ENCODE data around the gene FAM184B. TPM values are rescaled to one million over a fixed set of nuclear protein-coding genes. Genes with fewer than 3 reads are reported as not detected.

Gene FAM184B
- total RNA-seq, 4 donors from 2014 or later = 0.24 to 0.39 (median 0.25) TPM; not detected in 1

DNA sequence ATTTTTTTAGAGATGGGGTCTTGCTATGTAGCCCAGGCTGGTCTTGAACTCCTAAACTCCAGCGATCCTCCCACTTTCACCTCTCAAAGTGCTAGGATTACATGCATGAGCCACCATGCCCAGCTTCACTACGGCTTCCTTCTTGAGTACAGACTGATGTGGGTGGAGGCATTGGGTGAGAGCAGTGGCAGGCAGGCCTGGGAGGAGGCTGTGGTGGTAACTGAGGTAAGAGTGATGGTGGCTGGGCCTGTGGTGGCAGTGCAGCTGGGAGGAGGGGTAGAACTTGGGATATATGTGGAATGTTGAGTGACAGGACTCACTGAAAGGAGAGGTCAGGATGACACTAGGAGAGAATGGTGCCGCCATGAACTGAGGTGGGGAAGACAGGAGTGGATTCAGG, 86.1 kb downstream of the FAM184B start:
- no peaks in the 10 kb centered on the region for H3K9me3 ChIP-seq
- 91% methylated on average over 3 of the region's 3 CpGs for WGBS
- H3K27ac ChIP-seq = no peak overlapping the region

GRCh38 chr4:17694552-17694951, 86.9 kb downstream of the FAM184B start:
- H3K4me3 ChIP-seq = no peak overlapping the region
- no peaks in the 10 kb centered on the region for H3K36me3 ChIP-seq
- no peaks in the 10 kb centered on the region for H3K4me1 ChIP-seq
- H3K9me3 ChIP-seq = no peaks in the 10 kb centered on the region
- H3K27ac ChIP-seq = no peak overlapping the region
- H3K27me3 ChIP-seq = no peaks in the 10 kb centered on the region
- TF ChIP-seq CTCF (IDR thresholded peaks at IDR 0.05) (no peak), POLR2AphosphoS5 (IDR thresholded peaks at IDR 0.05) (no peak), EP300 (IDR thresholded peaks at IDR 0.05) (no peak), POLR2A (IDR thresholded peaks at IDR 0.05) (no peak)
- 43% methylated on average over 1 of the region's 1 CpG for WGBS
- DNase-seq (ENCODE audit: low spot score in 2 of 2) = no peak

More for the DNA sequence above, 86.1 kb downstream of the FAM184B start:
- Histone ChIP-seq H3K36me3 (no peaks in the 10 kb centered on the region), H3K27me3 (no peaks in the 10 kb centered on the region), H3K4me1 (no peaks in the 10 kb centered on the region), H3K4me3 (no peak overlapping the region)
- DNase-seq (ENCODE audit: low spot score in 2 of 2) = no peak
- TF ChIP-seq CTCF (IDR thresholded peaks at IDR 0.05) (no peak), EP300 (IDR thresholded peaks at IDR 0.05) (no peak), POLR2A (IDR thresholded peaks at IDR 0.05) (no peak), POLR2AphosphoS5 (IDR thresholded peaks at IDR 0.05) (no peak)

DNA sequence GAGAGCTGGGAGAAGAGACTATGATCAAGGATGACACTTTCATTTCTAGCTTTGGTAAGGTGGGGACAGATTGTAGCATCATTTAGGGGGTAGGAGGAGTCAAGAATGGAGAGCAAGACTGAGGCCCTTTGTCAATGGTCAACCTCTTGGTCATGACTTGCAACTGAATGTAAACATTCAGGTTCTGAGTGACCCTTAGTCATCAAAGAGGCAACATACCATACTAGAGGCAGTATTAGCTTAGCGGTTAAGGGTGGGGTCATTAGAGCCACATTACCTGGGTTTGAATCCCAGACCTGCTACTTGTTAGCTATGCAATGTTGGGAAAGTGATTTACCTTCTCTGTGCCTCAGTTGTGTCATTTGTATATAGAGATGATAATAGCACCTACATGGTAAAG, 90.5 kb downstream of the FAM184B start:
- no peaks in the 10 kb centered on the region for H3K4me1 ChIP-seq

DNA sequence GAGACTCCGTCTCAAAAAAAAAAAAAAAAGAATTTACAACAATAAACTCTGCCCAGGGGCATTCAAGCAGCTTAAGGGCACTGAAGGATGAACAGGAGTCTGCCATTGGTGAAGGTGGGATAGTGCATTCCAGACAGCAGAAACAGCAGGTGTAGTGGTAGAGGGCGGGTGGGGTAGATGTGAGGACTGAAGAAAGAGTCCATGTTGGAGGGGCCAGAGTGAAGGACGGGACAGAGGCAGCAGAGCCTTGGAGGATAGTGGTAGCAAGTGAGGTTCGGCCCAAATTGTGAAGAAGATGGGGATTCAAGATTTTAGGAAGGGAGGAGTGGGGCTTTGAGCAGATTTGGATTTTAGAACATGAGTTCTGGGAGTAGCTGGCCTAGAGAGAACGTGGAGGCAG, 91.3 kb downstream of the FAM184B start:
- Histone ChIP-seq H3K9me3 (no peaks in the 10 kb centered on the region), H3K27ac (no peak overlapping the region), H3K4me3 (no peak overlapping the region), H3K36me3 (no peaks in the 10 kb centered on the region), H3K4me1 (no peaks in the 10 kb centered on the region), H3K27me3 (no peaks in the 10 kb centered on the region)
- DNase-seq (ENCODE audit: low spot score in 2 of 2) = no peak
- 90% methylated on average over 5 of the region's 5 CpGs for WGBS
- TF ChIP-seq CTCF (IDR thresholded peaks at IDR 0.05) (no peak), POLR2AphosphoS5 (IDR thresholded peaks at IDR 0.05) (no peak), POLR2A (IDR thresholded peaks at IDR 0.05) (no peak), EP300 (IDR thresholded peaks at IDR 0.05) (no peak)

More for the DNA sequence above, 90.5 kb downstream of the FAM184B start:
- no peak overlapping the region for H3K4me3 ChIP-seq
- H3K36me3 ChIP-seq = no peaks in the 10 kb centered on the region
- no peaks in the 10 kb centered on the region for H3K9me3 ChIP-seq
- DNase-seq (ENCODE audit: low spot score in 2 of 2) = no peak
- TF ChIP-seq EP300 (IDR thresholded peaks at IDR 0.05) = no peak
- no peak for TF ChIP-seq POLR2A (IDR thresholded peaks at IDR 0.05)
- TF ChIP-seq CTCF (IDR thresholded peaks at IDR 0.05) = no peak
- no peak for TF ChIP-seq POLR2AphosphoS5 (IDR thresholded peaks at IDR 0.05)
- WGBS = 94% methylated on average over 1 of the region's 1 CpG
- no peaks in the 10 kb centered on the region for H3K27me3 ChIP-seq
- H3K27ac ChIP-seq = no peak overlapping the region

- Histone ChIP-seq H3K4me1 (no peaks in the 10 kb centered on the region), H3K9me3 (no peaks in the 10 kb centered on the region), H3K27me3 (no peaks in the 10 kb centered on the region), H3K27ac (no peak overlapping the region), H3K4me3 (no peak overlapping the region), H3K36me3 (no peaks in the 10 kb centered on the region)
- WGBS = 55% methylated on average over 9 of the region's 9 CpGs
- no peak for DNase-seq (ENCODE audit: low spot score in 2 of 2)
- no peak for TF ChIP-seq POLR2AphosphoS5 (IDR thresholded peaks at IDR 0.05)
- no peak for TF ChIP-seq CTCF (IDR thresholded peaks at IDR 0.05)
- TF ChIP-seq EP300 (IDR thresholded peaks at IDR 0.05) = no peak
- TF ChIP-seq POLR2A (IDR thresholded peaks at IDR 0.05) = no peak
These were observed 93.4 kb downstream of the FAM184B start for GRCh38 chr4:17688011-17688441.
